Thyroid gland (tissue), 4 donors: ENCODE measurements around the gene ART5. TPM values are rescaled to one million over a fixed set of nuclear protein-coding genes. Genes with fewer than 3 reads are reported as not detected.
"Not testable (repeated sequence)": the region's sequence is repeated elsewhere in the genome, so short reads cannot be mapped to it uniquely, and the experiment has no call there.

Experiments
- DNase-seq, 2 donors: peaks; one replicate each; pipeline ENCODE4 v3.0.0-alpha.2; 2019
- H3K27ac ChIP-seq, 3 donors: fragments of 200-600 bp; sonication (generic); 1 replicate in 2 of 3; 2 replicates in 1 of 3; pipeline ENCODE4 v1.5.1; 2016 to 2019; ENCODE audit warnings: mild to moderate bottlenecking in 1 of 3, moderate library complexity in 1 of 3
- H3K27me3 ChIP-seq: fragments of 200-600 bp; sonication (generic); one replicate; pipeline ENCODE4 v1.5.1; 2019
- H3K36me3 ChIP-seq, 2 donors: fragments of 200-600 bp; sonication (generic); one replicate each; pipeline ENCODE4 v1.5.1; 2016 to 2019
- H3K4me1 ChIP-seq, 2 donors: fragments of 200-600 bp; sonication (generic); one replicate each; pipeline ENCODE4 v1.5.1; 2017 to 2019
- H3K4me3 ChIP-seq, 3 donors: fragments of 200-600 bp; sonication (generic); replicated peaks in 1 of 3; 1 replicate in 2 of 3; 2 replicates in 1 of 3; pipeline ENCODE4 v1.5.1; 2016; ENCODE audit warnings: mild to moderate bottlenecking in 1 of 3
- H3K9me3 ChIP-seq: fragments of 200-600 bp; sonication (generic); one replicate; pipeline ENCODE4 v1.5.1; 2017
- POLR2A ChIP-seq, 2 donors: fragments of 450-650 bp; IDR thresholded peaks; one replicate each; pipeline ENCODE4 v1.6.1; 2017; ENCODE audit warnings: antibody characterized with exemption in 2 of 2, mild to moderate bottlenecking in 2 of 2, moderate library complexity in 1 of 2
- WGBS, 2 donors: methylation state at CpG; one replicate each; pipeline ENCODE4 v1.1.5; 2017; 5-methylcytosine and 5-hydroxymethylcytosine counted together
- intact Hi-C: fragments of 100-400 bp; cut with DNase I; formaldehyde crosslinking; loops from one replicate; pipeline ENCODE4 v1.15.1; 2023
- total RNA-seq, 4 donors: library from RNA; depleted of rRNA; stranded (reverse); fragments of >200 nt; gene quantifications; one replicate each; pipeline ENCODE4 v1.2.3, GENCODE V29; 2016
- TF ChIP-seq, protein P1 (sequence below), 6 experiments: fragments of 200-600 bp in 3 of 6; fragments of 450-650 bp in 3 of 6; sonication (generic) in 3 of 6; IDR thresholded peaks; one replicate each; pipeline ENCODE4 v1.5.1; 2016 to 2019; ENCODE audit warnings: antibody characterized with exemption in 6 of 6, mild to moderate bottlenecking in 2 of 6, inconsistent platforms in 1 of 6, moderate library complexity in 1 of 6

The ART5 gene
- total RNA-seq, 4 donors from 2014 or later, result 1.6 to 11.8 (median 2.7) TPM

DNA sequence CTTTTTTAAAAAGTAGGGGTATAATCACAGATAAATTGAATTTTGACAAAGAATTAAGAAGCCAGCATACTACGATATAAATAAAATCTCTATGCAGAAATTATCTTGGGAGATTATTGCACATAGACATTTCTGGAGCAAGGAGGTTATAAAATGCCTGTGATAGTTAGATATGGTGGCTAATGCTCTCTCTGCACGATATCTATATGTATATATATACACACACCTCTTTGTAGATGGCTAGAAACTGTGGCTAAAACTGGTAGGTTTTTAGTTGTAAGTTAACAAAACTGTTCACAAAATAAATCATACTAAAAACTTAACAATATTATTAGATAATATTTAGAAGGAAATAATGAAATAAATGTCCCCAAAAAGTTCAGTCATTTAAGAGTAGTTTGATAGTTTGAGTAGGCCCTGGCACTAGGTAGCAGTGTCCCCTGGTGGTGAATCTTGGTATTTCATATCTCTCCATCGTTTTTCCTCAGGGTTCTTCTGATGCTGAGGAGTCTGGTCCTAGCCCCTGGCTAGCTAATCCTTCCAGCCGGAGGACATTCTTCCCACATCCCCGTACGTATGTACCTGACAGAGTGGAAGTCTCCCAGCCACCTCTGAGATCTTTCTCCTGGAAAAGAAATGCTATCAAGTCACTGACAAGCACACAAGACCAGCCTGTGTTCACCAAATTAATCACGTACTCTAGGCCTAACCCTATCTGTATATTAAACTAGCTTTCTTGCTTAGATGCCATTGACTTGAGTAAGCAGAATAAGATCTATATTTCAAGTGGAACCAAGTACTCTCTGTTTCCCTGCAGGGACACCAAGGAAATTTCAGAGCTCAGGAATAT is 32.2 kb downstream of the ART5 start:
- intact Hi-C loops, result no loop called here
- Histone ChIP-seq H3K36me3 (no peaks in the 10 kb centered on the region), H3K27ac (no peak overlapping the region), H3K27me3 (no peaks in the 10 kb centered on the region), H3K9me3 (no peaks in the 10 kb centered on the region), H3K4me3 (no peak overlapping the region), H3K4me1 (peaks cover 13 to 14% of the 10 kb centered on the region in 2 donors)
- 69 to 70% methylated on average over 7 of the region's 7 CpGs for WGBS, 2 donors
- no peak for DNase-seq
- TF ChIP-seq POLR2A (IDR thresholded peaks at IDR 0.05), result no peak
- TF ChIP-seq, protein P1, sequence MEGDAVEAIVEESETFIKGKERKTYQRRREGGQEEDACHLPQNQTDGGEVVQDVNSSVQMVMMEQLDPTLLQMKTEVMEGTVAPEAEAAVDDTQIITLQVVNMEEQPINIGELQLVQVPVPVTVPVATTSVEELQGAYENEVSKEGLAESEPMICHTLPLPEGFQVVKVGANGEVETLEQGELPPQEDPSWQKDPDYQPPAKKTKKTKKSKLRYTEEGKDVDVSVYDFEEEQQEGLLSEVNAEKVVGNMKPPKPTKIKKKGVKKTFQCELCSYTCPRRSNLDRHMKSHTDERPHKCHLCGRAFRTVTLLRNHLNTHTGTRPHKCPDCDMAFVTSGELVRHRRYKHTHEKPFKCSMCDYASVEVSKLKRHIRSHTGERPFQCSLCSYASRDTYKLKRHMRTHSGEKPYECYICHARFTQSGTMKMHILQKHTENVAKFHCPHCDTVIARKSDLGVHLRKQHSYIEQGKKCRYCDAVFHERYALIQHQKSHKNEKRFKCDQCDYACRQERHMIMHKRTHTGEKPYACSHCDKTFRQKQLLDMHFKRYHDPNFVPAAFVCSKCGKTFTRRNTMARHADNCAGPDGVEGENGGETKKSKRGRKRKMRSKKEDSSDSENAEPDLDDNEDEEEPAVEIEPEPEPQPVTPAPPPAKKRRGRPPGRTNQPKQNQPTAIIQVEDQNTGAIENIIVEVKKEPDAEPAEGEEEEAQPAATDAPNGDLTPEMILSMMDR (IDR thresholded peaks at IDR 0.05), result peak; percentile 86 to 96 (median 91)

DNA sequence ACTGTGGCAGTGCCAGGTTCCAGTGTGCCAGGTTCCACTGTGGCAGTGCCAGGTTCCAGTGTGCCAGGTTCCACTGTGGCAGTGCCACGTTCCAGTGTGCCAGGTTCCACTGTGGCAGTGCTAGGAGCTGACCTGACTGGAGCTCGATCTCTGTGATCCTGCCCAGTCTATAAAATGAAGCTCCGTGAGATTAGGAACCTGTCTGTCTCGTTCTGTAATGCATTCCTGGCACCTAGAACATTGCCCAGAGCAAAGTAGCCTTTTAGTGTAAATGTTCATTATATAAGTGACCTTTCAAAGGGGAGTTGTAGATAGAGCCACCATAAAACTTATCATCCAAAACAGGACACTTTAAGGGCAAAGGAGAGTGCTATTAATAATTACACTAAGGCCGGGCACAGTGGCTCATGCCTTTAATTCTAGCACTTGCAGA is 36.0 kb downstream of the ART5 start:
- Histone ChIP-seq H3K4me3 (no peak overlapping the region), H3K9me3 (no peaks in the 10 kb centered on the region), H3K4me1 (no peaks in the 10 kb centered on the region), H3K27ac (no peak overlapping the region), H3K27me3 (no peaks in the 10 kb centered on the region), H3K36me3 (no peaks in the 10 kb centered on the region)
- no peak for TF ChIP-seq POLR2A (IDR thresholded peaks at IDR 0.05)
- TF ChIP-seq, protein P1 (IDR thresholded peaks at IDR 0.05), result no peak
- no peak for DNase-seq
- intact Hi-C loops, result no loop called here
- WGBS, 2 donors, result 86 to 89% methylated on average over 5 of the region's 5 CpGs

DNA sequence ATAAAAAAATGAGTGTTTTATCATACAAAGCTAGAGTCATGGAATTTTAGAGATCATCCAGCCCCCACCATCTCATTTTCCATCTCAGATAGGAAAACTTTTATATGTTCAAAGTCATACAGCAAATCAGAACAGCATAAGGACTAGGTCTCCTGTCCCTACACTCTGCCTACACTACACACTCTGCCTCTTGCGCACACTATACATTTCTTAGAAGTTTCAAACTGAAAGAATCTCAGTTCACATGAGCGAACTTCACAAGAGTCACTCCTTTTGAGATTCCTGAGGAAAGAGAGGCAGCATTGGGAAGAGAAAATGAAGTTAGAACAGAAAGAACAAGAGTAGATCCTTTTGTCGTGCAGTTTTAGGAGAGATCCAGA is 36.5 kb downstream of the ART5 start:
- Histone ChIP-seq H3K4me3 (no peak overlapping the region), H3K4me1 (no peaks in the 10 kb centered on the region), H3K27ac (no peak overlapping the region), H3K9me3 (no peaks in the 10 kb centered on the region), H3K36me3 (no peaks in the 10 kb centered on the region), H3K27me3 (no peaks in the 10 kb centered on the region)
- WGBS, 2 donors, result 92 to 95% methylated on average over 3 of the region's 3 CpGs
- TF ChIP-seq, protein P1 (IDR thresholded peaks at IDR 0.05), result no peak
- TF ChIP-seq POLR2A (IDR thresholded peaks at IDR 0.05), result no peak
- DNase-seq, result no peak
- intact Hi-C loops, result no loop called here

DNA sequence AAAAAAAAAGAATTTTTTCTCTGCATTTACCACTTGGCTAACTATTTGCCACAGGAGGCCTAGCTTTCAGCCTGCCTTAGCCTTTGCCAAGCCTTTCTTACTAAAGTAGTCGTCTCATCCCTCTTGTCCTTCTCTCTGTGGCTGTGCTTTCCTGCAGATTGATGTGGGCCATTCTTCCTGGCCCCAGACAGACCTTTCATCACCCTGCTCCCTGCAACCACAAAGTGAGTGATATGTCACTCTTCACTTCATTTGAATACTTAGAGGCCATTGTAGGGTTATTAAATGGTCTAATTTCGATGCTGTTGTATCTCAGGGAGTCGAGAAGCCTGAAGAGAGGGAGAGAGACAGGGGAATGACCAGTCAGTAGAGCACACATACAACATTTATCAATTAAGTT is 37.6 kb downstream of the ART5 start:
- H3K4me3 ChIP-seq, result no peak overlapping the region
- intact Hi-C loops, result no loop called here

DNA sequence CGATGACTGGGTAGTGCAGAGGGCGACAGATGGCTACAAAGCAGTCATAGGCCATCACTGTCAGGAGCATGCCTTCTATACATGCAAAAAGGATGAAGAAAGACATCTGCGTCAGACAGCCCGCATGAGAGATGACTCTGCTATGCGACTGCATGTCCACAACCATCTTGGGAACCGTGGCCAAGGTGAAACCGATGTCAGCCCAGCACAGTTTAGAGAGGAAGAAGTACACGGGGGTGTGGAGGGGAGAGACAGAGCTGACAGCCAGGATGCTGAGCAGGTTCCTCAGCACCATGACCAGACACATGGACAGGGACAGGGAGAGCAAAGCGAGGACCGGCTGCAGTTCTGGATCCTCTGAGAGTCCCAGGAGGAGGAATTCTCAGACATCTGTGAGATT is 41.6 kb downstream of the ART5 start:
- H3K4me3 ChIP-seq, intact Hi-C loops, DNase-seq, H3K36me3 ChIP-seq, H3K4me1 ChIP-seq, H3K27ac ChIP-seq, H3K27me3 ChIP-seq, H3K9me3 ChIP-seq: not testable (repeated sequence)
- WGBS, 2 donors, result 85 to 90% methylated on average over 10 of the region's 10 CpGs

More for the DNA sequence above, 37.6 kb downstream of the ART5 start:
- 67 to 76% methylated on average over 3 of the region's 3 CpGs for WGBS, 2 donors
- H3K36me3 ChIP-seq, result no peaks in the 10 kb centered on the region
- no peaks in the 10 kb centered on the region for H3K27me3 ChIP-seq
- DNase-seq, result no peak
- TF ChIP-seq, protein P1 (IDR thresholded peaks at IDR 0.05), result no peak
- no peak for TF ChIP-seq POLR2A (IDR thresholded peaks at IDR 0.05)
- no peaks in the 10 kb centered on the region for H3K4me1 ChIP-seq
- no peak overlapping the region for H3K27ac ChIP-seq
- no peaks in the 10 kb centered on the region for H3K9me3 ChIP-seq

DNA sequence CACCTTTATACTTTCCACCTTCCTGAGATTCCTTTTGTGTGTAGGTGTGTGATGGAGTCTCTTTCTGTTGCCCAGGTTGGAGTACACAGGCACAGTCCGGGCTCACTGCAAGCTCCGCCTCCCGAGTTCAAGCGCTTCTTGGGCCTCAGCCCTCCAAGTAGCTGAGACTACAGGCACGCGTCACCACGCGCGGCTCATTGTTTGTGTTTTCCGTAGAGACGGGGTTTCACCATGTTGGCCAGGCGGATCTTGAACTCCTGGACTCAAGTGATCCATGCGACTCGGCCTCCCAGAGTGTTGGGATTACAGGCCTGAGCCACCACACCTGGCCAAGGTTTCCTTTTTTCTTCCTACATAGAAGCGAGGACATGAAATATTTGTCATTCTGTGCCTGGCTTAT is 44.0 kb downstream of the ART5 start:
- WGBS, 2 donors, result 95 to 96% methylated on average over 15 of the region's 15 CpGs
- H3K27ac ChIP-seq, DNase-seq, H3K36me3 ChIP-seq, H3K4me3 ChIP-seq, H3K4me1 ChIP-seq, intact Hi-C loops, H3K9me3 ChIP-seq, H3K27me3 ChIP-seq: not testable (repeated sequence)

DNA sequence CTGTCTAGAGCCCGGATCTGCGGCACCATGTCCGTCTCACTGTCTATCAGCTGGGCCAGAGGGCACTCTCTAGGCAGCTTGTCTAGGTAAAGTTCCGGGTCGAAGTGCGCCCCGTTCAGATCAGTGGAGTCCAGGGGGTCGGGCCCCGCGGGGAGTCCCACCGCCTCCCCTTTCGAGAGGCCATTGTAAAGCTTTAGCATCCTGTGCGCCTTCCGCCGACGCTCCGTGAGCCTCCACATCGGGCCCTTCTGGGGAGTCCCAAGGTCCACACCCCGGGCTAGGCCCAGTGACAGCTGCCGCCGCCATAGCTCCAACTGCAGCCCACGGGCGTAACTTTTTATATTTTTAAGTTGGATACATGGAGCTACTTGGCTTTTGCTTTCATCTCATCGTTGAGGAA is 50.5 kb downstream of the ART5 start:
- H3K4me1 ChIP-seq, H3K27ac ChIP-seq, H3K9me3 ChIP-seq, H3K27me3 ChIP-seq, H3K4me3 ChIP-seq, intact Hi-C loops, H3K36me3 ChIP-seq, DNase-seq: not testable (repeated sequence)
- 96% methylated on average over 22 to 24 of the region's 24 CpGs for WGBS, 2 donors

DNA sequence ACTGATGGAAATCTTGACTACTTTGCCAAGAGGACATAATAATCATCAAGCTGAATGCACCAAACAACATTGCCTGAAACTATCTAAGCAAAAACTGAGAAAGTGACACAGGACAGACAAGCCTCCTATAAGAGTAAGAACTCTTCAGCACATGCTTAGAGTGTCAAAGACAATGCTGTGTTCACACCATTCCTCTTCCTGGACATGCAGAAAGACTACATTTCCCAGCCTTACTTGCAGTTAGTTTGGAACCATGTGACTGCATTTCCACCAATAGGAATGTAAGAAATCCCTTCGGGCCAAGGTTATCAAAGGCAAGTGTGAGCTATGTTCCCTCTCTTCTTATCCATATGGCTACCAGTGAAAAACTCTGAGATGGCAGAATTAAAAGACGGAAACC is 51.6 kb downstream of the ART5 start:
- H3K27me3 ChIP-seq, H3K36me3 ChIP-seq, H3K9me3 ChIP-seq, H3K4me1 ChIP-seq, H3K4me3 ChIP-seq, intact Hi-C loops, DNase-seq, H3K27ac ChIP-seq: not testable (repeated sequence)
- 82 to 86% methylated on average over 2 of the region's 2 CpGs for WGBS, 2 donors

DNA sequence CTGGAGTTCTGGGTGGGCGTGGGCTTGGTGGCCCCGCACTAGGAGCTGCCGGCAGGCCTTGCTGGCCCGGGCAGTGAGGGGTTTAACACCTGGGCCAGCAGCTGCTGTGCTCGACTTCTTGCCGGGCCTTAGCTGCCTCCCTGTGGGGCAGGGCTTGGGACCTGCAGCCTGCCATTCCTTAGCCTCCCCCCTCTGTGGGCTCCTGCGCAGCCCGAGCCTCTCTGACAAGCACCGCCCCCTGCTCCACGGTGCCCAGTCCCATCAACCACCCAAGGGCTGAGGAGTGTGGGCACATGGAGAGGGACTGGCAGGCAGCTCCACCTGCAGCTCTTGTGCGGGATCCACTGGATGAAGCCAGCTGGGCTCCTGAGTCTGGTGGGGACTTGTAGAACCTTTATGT is 53.0 kb downstream of the ART5 start:
- H3K27me3 ChIP-seq, H3K9me3 ChIP-seq, H3K4me3 ChIP-seq, H3K36me3 ChIP-seq, H3K4me1 ChIP-seq, intact Hi-C loops, DNase-seq, H3K27ac ChIP-seq: not testable (repeated sequence)
- 89 to 100% methylated on average over 1 to 7 of the region's 11 CpGs for WGBS, 2 donors
